Uterus (tissue), 2 donors: ENCODE measurements around the gene XRN1.
"Not testable (repeated sequence)": the region's sequence is repeated elsewhere in the genome, so short reads cannot be mapped to it uniquely, and the experiment has no call there.

Source experiments
- CTCF ChIP-seq, 4 experiments: fragments of 200-600 bp in 2 of 4; fragments of 450-650 bp in 2 of 4; sonication (generic) in 2 of 4; IDR thresholded peaks; one replicate each; pipeline ENCODE4 v1.5.1; 2016 to 2019; ENCODE audit warnings: antibody characterized with exemption in 4 of 4, mild to moderate bottlenecking in 2 of 4, moderate library complexity in 1 of 4
- POLR2A ChIP-seq, 2 donors: fragments of 450-650 bp; IDR thresholded peaks; one replicate each; pipeline ENCODE4 v1.6.1; 2016; ENCODE audit warnings: antibody characterized with exemption in 2 of 2, mild to moderate bottlenecking in 1 of 2, moderate library complexity in 1 of 2

GRCh38 chr3:142302847-142303246 is 145.0 kb downstream of the XRN1 start:
- not testable (repeated sequence) for TF ChIP-seq CTCF, POLR2A (IDR thresholded peaks at IDR 0.05)
